HepG2 (cell line): ENCODE data around the gene LNX2. TPM values are rescaled to one million over a fixed set of nuclear protein-coding genes. Genes with fewer than 3 reads are reported as not detected.

ENCODE experiments used
- AKAP8 ChIP-seq: sonication (generic); formaldehyde crosslinking; IDR thresholded peaks from 2 replicates; pipeline ENCODE4 v1.5.1; 2020; ENCODE audit warnings: mild to moderate bottlenecking, missing genetic modification reagents
- BHLHE40 ChIP-seq: IDR thresholded peaks from 2 replicates; pipeline ENCODE4 v1.6.1; 2011; ENCODE audit warnings: low read length, improper control_type of control experiment
- BORCS8-MEF2B ChIP-seq: sonication (generic); formaldehyde crosslinking; IDR thresholded peaks from 2 replicates; pipeline ENCODE4 v1.8.0; 2022; ENCODE audit warnings: mild to moderate bottlenecking, missing genetic modification reagents
- ESRRA ChIP-seq: sonication (generic); formaldehyde crosslinking; IDR thresholded peaks from 2 replicates; pipeline ENCODE4 v1.5.1; 2020; ENCODE audit warnings: mild to moderate bottlenecking, low read depth, missing genetic modification reagents
- NR2C2 ChIP-seq: sonication (generic); formaldehyde crosslinking; IDR thresholded peaks from 2 replicates; pipeline ENCODE4 v1.4.0; 2020; ENCODE audit warnings: missing genetic modification reagents, mild to moderate bottlenecking, moderate library complexity, borderline replicate concordance
- PITX1 ChIP-seq: sonication (generic); formaldehyde crosslinking; IDR thresholded peaks from 2 replicates; pipeline ENCODE4 v1.5.1; 2020; ENCODE audit warnings: mild to moderate bottlenecking, missing genetic modification reagents
- PPARG ChIP-seq: conservative IDR thresholded peaks from 2 replicates; pipeline ENCODE4 v1.6.1; 2016; ENCODE audit warnings: missing biosample characterization, missing genetic modification reagents
- SAFB2 ChIP-seq: sonication (generic); formaldehyde crosslinking; IDR thresholded peaks from 2 replicates; pipeline ENCODE4 v1.5.1; 2020; ENCODE audit warnings: missing genetic modification reagents, low read depth, mild to moderate bottlenecking, borderline replicate concordance
- SIN3A ChIP-seq: IDR thresholded peaks from 2 replicates; pipeline ENCODE4 v1.6.1; 2011; ENCODE audit warnings: low read depth, mild to moderate bottlenecking, control low read depth, low read length, borderline replicate concordance
- ZNF317 ChIP-seq: sonication (generic); formaldehyde crosslinking; IDR thresholded peaks from 2 replicates; pipeline ENCODE4 v1.5.0; 2020; ENCODE audit warnings: mild to moderate bottlenecking, missing genetic modification reagents
- ZNF441 ChIP-seq: sonication (generic); formaldehyde crosslinking; IDR thresholded peaks from 2 replicates; pipeline ENCODE4 v1.7.0; 2021; ENCODE audit warnings: missing genetic modification reagents, borderline replicate concordance
- ZNF563 ChIP-seq: sonication (generic); formaldehyde crosslinking; IDR thresholded peaks from 2 replicates; pipeline ENCODE4 v1.8.0; 2022; ENCODE audit warnings: mild to moderate bottlenecking, moderate library complexity, missing genetic modification reagents
- ZSCAN30 ChIP-seq: sonication (generic); formaldehyde crosslinking; IDR thresholded peaks from 2 replicates; pipeline ENCODE4 v1.5.0; 2020; ENCODE audit warnings: mild to moderate bottlenecking, missing genetic modification reagents
- polyA plus RNA-seq, 8 experiments: library from polyadenylated mRNA; depleted of rRNA in 3 of 8; stranded (reverse) in 7 of 8; unstranded in 1 of 8; fragments of >200 nt; fragmentation: Illumina TruSeq in 4 of 8; extraction: Trizol in 4 of 8; gene quantifications; 2 replicates each; pipeline versions ENCODE4 v1.2.1 to v1.2.3, GENCODE V29; 2011 to 2016; ENCODE audit warnings: low read depth in 4 of 8, missing spikeins in 1 of 8, mixed read lengths in 1 of 8; ENCODE audit not compliant: insufficient read depth in 1 of 8
- total RNA-seq, 5 experiments: library from RNA; depleted of rRNA; stranded (reverse); fragments of >200 nt; fragmentation: Illumina TruSeq; extraction: Trizol; gene quantifications; 2 replicates each; pipeline ENCODE4 v1.2.3, GENCODE V29; 2016; ENCODE audit warnings: low read depth in 1 of 5
- TF ChIP-seq, protein P1 (sequence below): sonication (generic); formaldehyde crosslinking; conservative IDR thresholded peaks from 2 replicates; pipeline ENCODE4 v1.5.0; 2020; ENCODE audit warnings: missing genetic modification reagents
- TF ChIP-seq, protein P2 (sequence below): sonication (generic); formaldehyde crosslinking; IDR thresholded peaks from 2 replicates; pipeline ENCODE4 v1.4.0; 2020; ENCODE audit warnings: mild to moderate bottlenecking, missing genetic modification reagents, borderline replicate concordance
- TF ChIP-seq, protein P3 (sequence below): sonication (generic); formaldehyde crosslinking; IDR thresholded peaks from 2 replicates; pipeline ENCODE4 v1.4.0; 2020; ENCODE audit warnings: missing genetic modification reagents
- TF ChIP-seq, protein P4 (sequence below): sonication (generic); formaldehyde crosslinking; IDR thresholded peaks from 2 replicates; pipeline ENCODE4 v1.9.0; 2021; ENCODE audit warnings: missing genetic modification reagents, borderline replicate concordance

LNX2 gene
- total and polyA plus RNA-seq, 2 of the 13 experiments (the other 11 are each of a cell fraction or from before 2014, with no cell fraction given), result 9.2 to 9.7 TPM

DNA sequence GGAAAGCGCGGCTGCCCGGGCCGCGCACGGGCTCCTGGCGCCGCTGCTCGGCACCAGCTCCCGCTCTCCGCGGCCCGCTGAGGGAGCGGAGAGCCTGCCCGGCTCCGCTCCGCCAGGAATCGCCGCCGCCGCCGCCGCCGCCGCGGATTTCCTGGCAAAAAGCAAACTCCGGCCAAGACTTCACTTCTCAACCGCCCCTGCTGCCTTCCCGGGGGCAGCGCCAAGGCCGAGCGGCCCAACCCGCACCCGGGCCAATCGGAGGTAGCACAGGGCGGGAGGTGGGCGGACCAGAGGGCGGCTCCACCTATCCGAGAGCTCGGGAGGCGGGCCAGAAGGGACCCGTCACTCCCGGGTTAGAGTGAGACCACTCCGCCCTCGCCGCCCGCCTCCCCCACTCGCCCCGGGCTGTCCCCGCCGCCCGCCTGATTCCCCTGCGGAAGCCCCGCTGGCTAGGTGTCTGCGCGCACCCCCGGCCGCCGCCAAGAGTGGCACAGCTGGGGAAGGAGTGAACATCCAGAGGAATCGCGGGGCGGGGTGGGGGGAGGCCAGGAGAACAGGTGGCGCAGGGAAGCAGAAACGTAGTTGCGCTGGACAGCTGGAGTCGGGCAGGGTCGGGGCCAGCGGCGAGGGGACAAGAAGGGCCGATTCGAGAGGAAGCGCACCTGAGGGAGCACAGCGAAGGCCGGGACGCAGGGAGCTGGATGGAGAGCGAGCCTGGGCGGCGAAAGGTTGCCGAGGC, at the start of gene LNX2 (continued):
- TF ChIP-seq, protein P1, sequence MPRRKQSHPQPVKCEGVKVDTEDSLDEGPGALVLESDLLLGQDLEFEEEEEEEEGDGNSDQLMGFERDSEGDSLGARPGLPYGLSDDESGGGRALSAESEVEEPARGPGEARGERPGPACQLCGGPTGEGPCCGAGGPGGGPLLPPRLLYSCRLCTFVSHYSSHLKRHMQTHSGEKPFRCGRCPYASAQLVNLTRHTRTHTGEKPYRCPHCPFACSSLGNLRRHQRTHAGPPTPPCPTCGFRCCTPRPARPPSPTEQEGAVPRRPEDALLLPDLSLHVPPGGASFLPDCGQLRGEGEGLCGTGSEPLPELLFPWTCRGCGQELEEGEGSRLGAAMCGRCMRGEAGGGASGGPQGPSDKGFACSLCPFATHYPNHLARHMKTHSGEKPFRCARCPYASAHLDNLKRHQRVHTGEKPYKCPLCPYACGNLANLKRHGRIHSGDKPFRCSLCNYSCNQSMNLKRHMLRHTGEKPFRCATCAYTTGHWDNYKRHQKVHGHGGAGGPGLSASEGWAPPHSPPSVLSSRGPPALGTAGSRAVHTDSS, result no peak
- TF ChIP-seq BHLHE40 (no peak), ESRRA (CRISPR knock-in tag) (no peak), PITX1 (0 out of 2 replicates have a peak, but pooled peaks have one; percentile 3), ZNF317 (CRISPR knock-in tag) (no peak), ZSCAN30 (CRISPR knock-in tag) (no peak), NR2C2 (peak; percentile 64), ZNF563 (peak; percentile 68), BORCS8-MEF2B (no peak), AKAP8 (CRISPR knock-in tag) (no peak), SIN3A (peak; percentile 55; the same call in 1 of the 2 replicates), ZNF441 (CRISPR knock-in tag) (peak; percentile 93), SAFB2 (CRISPR knock-in tag) (0 out of 2 replicates have a peak, but pooled peaks have one; percentile 25), PPARG (CRISPR knock-in tag) (no peak)
- TF ChIP-seq, protein P2, sequence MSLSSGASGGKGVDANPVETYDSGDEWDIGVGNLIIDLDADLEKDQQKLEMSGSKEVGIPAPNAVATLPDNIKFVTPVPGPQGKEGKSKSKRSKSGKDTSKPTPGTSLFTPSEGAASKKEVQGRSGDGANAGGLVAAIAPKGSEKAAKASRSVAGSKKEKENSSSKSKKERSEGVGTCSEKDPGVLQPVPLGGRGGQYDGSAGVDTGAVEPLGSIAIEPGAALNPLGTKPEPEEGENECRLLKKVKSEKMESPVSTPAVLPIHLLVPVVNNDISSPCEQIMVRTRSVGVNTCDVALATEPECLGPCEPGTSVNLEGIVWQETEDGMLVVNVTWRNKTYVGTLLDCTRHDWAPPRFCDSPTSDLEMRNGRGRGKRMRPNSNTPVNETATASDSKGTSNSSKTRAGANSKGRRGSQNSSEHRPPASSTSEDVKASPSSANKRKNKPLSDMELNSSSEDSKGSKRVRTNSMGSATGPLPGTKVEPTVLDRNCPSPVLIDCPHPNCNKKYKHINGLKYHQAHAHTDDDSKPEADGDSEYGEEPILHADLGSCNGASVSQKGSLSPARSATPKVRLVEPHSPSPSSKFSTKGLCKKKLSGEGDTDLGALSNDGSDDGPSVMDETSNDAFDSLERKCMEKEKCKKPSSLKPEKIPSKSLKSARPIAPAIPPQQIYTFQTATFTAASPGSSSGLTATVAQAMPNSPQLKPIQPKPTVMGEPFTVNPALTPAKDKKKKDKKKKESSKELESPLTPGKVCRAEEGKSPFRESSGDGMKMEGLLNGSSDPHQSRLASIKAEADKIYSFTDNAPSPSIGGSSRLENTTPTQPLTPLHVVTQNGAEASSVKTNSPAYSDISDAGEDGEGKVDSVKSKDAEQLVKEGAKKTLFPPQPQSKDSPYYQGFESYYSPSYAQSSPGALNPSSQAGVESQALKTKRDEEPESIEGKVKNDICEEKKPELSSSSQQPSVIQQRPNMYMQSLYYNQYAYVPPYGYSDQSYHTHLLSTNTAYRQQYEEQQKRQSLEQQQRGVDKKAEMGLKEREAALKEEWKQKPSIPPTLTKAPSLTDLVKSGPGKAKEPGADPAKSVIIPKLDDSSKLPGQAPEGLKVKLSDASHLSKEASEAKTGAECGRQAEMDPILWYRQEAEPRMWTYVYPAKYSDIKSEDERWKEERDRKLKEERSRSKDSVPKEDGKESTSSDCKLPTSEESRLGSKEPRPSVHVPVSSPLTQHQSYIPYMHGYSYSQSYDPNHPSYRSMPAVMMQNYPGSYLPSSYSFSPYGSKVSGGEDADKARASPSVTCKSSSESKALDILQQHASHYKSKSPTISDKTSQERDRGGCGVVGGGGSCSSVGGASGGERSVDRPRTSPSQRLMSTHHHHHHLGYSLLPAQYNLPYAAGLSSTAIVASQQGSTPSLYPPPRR (CRISPR knock-in tag), result no peak
- TF ChIP-seq, protein P3, sequence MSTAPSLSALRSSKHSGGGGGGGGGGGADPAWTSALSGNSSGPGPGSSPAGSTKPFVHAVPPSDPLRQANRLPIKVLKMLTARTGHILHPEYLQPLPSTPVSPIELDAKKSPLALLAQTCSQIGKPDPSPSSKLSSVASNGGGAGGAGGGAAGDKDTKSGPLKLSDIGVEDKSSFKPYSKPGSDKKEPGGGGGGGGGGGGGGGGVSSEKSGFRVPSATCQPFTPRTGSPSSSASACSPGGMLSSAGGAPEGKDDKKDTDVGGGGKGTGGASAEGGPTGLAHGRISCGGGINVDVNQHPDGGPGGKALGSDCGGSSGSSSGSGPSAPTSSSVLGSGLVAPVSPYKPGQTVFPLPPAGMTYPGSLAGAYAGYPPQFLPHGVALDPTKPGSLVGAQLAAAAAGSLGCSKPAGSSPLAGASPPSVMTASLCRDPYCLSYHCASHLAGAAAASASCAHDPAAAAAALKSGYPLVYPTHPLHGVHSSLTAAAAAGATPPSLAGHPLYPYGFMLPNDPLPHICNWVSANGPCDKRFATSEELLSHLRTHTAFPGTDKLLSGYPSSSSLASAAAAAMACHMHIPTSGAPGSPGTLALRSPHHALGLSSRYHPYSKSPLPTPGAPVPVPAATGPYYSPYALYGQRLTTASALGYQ (CRISPR knock-in tag), result 0 out of 2 replicates have a peak, but pooled peaks have one; percentile 40
- TF ChIP-seq, protein P4, sequence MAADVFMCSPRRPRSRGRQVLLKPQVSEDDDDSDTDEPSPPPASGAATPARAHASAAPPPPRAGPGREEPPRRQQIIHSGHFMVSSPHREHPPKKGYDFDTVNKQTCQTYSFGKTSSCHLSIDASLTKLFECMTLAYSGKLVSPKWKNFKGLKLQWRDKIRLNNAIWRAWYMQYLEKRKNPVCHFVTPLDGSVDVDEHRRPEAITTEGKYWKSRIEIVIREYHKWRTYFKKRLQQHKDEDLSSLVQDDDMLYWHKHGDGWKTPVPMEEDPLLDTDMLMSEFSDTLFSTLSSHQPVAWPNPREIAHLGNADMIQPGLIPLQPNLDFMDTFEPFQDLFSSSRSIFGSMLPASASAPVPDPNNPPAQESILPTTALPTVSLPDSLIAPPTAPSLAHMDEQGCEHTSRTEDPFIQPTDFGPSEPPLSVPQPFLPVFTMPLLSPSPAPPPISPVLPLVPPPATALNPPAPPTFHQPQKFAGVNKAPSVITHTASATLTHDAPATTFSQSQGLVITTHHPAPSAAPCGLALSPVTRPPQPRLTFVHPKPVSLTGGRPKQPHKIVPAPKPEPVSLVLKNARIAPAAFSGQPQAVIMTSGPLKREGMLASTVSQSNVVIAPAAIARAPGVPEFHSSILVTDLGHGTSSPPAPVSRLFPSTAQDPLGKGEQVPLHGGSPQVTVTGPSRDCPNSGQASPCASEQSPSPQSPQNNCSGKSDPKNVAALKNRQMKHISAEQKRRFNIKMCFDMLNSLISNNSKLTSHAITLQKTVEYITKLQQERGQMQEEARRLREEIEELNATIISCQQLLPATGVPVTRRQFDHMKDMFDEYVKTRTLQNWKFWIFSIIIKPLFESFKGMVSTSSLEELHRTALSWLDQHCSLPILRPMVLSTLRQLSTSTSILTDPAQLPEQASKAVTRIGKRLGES (CRISPR knock-in tag), result no peak
